ENCODE data around the gene PDCD4. TPM values are rescaled to one million over a fixed set of nuclear protein-coding genes. Genes with fewer than 3 reads are reported as not detected.

PDCD4 gene
- total and polyA plus RNA-seq, 4 donors, result 14.7 to 94.4 (median 25.1) TPM

DNA sequence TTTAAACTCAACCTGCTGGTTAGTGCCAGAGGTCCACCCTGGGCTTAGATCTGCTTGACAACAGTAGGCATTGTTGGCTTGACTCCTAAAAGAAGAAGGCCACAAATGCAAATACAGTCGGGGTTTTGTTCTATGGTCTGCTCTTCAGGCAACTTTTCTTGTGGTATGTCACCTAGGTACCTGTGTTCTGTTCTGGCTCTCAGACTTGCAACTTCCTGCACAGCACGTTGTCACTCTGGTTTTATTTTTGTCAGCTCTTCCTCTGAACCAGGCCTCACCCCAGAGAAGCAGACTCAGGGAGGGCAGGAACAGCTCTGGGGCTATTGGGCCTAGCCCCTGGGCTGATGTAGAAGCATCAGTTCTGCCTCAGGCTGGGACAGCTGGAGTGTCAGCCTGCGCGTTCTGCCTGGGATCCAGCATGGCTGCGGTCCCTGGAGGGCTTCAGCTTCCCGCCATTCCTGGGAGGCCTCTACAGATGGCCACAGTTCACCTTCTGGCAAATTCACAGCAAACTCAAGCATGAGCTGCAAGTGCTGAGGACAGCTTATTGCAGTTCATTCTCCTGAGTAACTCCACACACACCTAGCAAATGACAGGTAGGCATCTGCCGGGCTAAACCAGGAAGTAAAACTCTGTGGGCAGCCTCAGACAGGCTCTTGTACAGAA, 11.0 kb upstream of the PDCD4 start:
- Histone ChIP-seq H3K36me3 (ENCODE audit: control insufficient read depth in 4 of 4, insufficient read depth in 3 of 4, low read depth in 1 of 4, low read length in 3 of 4) (no peaks in the 10 kb centered on the region), H3K9ac (ENCODE audit: low read depth in 1 of 2, low read length in 2 of 2) (peak overlapping the region in 1 of 2 donors; percentile 50)

DNA sequence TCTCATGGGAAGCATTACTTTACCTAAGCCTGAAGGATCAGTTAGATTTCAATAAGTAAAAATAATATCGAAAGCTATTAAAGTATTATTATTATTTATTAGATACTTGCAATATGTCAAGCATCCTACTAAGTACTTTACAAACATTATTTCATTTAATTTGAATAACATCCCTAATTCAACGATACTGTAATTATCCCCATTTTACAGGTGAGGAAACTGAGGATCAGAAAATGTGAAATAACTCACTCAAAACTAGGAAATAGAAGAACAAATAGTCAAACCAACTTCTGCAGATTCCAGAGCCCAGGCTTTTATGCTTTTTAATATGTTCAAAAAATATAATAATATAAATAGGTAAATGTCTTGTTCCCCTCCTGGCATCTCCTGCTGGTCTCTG, 10.3 kb upstream of the PDCD4 start:
- no peaks in the 10 kb centered on the region for H3K9me3 ChIP-seq (ENCODE audit: control insufficient read depth in 4 of 4, low read length in 3 of 4)
- H3K36me3 ChIP-seq (ENCODE audit: control insufficient read depth in 4 of 4, insufficient read depth in 3 of 4, low read depth in 1 of 4, low read length in 3 of 4), result no peaks in the 10 kb centered on the region
- DNase-seq (ENCODE audit: low spot score), result no peak
- peaks cover 7 to 39% (median 23%) of the 10 kb centered on the region in 4 donors for H3K4me1 ChIP-seq (ENCODE audit: control insufficient read depth in 4 of 4, insufficient read depth in 4 of 4, low read length in 3 of 4)
- H3K27ac ChIP-seq (ENCODE audit: low read depth in 1 of 2, low read length in 2 of 2), result no peak overlapping the region
- WGBS, result 95% methylated on average over 2 of the region's 2 CpGs
- H3K9ac ChIP-seq (ENCODE audit: low read depth in 1 of 2, low read length in 2 of 2), result peak overlapping the region in 1 of 2 donors; percentile 1
- H3K4me3 ChIP-seq (ENCODE audit: low read depth in 1 of 3, low read length in 3 of 3), result no peak overlapping the region
- TF ChIP-seq JUND (IDR thresholded peaks at IDR 0.05) (no peak), NR2F2 (IDR thresholded peaks at IDR 0.05) (no peak), HNF4A (conservative IDR thresholded peaks at IDR 0.05) (no peak), HNF4G (IDR thresholded peaks at IDR 0.05) (no peak), RAD21 (IDR thresholded peaks at IDR 0.05) (no peak), EGR1 (IDR thresholded peaks at IDR 0.05; ENCODE audit: low read depth in 2 of 2) (no peak), FOXA2 (IDR thresholded peaks at IDR 0.05) (no peak)
- TF ChIP-seq, protein P1, sequence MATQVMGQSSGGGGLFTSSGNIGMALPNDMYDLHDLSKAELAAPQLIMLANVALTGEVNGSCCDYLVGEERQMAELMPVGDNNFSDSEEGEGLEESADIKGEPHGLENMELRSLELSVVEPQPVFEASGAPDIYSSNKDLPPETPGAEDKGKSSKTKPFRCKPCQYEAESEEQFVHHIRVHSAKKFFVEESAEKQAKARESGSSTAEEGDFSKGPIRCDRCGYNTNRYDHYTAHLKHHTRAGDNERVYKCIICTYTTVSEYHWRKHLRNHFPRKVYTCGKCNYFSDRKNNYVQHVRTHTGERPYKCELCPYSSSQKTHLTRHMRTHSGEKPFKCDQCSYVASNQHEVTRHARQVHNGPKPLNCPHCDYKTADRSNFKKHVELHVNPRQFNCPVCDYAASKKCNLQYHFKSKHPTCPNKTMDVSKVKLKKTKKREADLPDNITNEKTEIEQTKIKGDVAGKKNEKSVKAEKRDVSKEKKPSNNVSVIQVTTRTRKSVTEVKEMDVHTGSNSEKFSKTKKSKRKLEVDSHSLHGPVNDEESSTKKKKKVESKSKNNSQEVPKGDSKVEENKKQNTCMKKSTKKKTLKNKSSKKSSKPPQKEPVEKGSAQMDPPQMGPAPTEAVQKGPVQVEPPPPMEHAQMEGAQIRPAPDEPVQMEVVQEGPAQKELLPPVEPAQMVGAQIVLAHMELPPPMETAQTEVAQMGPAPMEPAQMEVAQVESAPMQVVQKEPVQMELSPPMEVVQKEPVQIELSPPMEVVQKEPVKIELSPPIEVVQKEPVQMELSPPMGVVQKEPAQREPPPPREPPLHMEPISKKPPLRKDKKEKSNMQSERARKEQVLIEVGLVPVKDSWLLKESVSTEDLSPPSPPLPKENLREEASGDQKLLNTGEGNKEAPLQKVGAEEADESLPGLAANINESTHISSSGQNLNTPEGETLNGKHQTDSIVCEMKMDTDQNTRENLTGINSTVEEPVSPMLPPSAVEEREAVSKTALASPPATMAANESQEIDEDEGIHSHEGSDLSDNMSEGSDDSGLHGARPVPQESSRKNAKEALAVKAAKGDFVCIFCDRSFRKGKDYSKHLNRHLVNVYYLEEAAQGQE (IDR thresholded peaks at IDR 0.05), result no peak
- TF ChIP-seq, protein P2, sequence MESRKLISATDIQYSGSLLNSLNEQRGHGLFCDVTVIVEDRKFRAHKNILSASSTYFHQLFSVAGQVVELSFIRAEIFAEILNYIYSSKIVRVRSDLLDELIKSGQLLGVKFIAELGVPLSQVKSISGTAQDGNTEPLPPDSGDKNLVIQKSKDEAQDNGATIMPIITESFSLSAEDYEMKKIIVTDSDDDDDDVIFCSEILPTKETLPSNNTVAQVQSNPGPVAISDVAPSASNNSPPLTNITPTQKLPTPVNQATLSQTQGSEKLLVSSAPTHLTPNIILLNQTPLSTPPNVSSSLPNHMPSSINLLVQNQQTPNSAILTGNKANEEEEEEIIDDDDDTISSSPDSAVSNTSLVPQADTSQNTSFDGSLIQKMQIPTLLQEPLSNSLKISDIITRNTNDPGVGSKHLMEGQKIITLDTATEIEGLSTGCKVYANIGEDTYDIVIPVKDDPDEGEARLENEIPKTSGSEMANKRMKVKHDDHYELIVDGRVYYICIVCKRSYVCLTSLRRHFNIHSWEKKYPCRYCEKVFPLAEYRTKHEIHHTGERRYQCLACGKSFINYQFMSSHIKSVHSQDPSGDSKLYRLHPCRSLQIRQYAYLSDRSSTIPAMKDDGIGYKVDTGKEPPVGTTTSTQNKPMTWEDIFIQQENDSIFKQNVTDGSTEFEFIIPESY (IDR thresholded peaks at IDR 0.05), result no peak
- TF ChIP-seq, protein P3, sequence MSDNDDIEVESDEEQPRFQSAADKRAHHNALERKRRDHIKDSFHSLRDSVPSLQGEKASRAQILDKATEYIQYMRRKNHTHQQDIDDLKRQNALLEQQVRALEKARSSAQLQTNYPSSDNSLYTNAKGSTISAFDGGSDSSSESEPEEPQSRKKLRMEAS (IDR thresholded peaks at IDR 0.05), result no peak
- H3K27me3 ChIP-seq (ENCODE audit: control insufficient read depth in 4 of 4, insufficient read depth in 4 of 4, low read length in 3 of 4), result no peaks in the 10 kb centered on the region

More for the DNA sequence above, 11.0 kb upstream of the PDCD4 start:
- 80% methylated on average over 7 of the region's 7 CpGs for WGBS
- no peaks in the 10 kb centered on the region for H3K27me3 ChIP-seq (ENCODE audit: control insufficient read depth in 4 of 4, insufficient read depth in 4 of 4, low read length in 3 of 4)
- TF ChIP-seq, protein P4, sequence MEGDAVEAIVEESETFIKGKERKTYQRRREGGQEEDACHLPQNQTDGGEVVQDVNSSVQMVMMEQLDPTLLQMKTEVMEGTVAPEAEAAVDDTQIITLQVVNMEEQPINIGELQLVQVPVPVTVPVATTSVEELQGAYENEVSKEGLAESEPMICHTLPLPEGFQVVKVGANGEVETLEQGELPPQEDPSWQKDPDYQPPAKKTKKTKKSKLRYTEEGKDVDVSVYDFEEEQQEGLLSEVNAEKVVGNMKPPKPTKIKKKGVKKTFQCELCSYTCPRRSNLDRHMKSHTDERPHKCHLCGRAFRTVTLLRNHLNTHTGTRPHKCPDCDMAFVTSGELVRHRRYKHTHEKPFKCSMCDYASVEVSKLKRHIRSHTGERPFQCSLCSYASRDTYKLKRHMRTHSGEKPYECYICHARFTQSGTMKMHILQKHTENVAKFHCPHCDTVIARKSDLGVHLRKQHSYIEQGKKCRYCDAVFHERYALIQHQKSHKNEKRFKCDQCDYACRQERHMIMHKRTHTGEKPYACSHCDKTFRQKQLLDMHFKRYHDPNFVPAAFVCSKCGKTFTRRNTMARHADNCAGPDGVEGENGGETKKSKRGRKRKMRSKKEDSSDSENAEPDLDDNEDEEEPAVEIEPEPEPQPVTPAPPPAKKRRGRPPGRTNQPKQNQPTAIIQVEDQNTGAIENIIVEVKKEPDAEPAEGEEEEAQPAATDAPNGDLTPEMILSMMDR (IDR thresholded peaks at IDR 0.05; ENCODE audit: low read depth, low read length, missing input control), result no peak
- TF ChIP-seq HNF4G (IDR thresholded peaks at IDR 0.05) (no peak), ATF3 (IDR thresholded peaks at IDR 0.05) (no peak), SP1 (IDR thresholded peaks at IDR 0.05) (no peak), FOXA2 (IDR thresholded peaks at IDR 0.05) (no peak), EGR1 (IDR thresholded peaks at IDR 0.05; ENCODE audit: low read depth in 2 of 2) (no peak)
- TF ChIP-seq, protein P2 (IDR thresholded peaks at IDR 0.05), result no peak
- TF ChIP-seq, protein P3 (IDR thresholded peaks at IDR 0.05), result no peak
- peaks cover 7 to 39% (median 23%) of the 10 kb centered on the region in 4 donors for H3K4me1 ChIP-seq (ENCODE audit: control insufficient read depth in 4 of 4, insufficient read depth in 4 of 4, low read length in 3 of 4)
- no peak for DNase-seq (ENCODE audit: low spot score)
- H3K27ac ChIP-seq (ENCODE audit: low read depth in 1 of 2, low read length in 2 of 2), result peak overlapping the region; percentile 56 to 58
- no peaks in the 10 kb centered on the region for H3K9me3 ChIP-seq (ENCODE audit: control insufficient read depth in 4 of 4, low read length in 3 of 4)
- no peak overlapping the region for H3K4me3 ChIP-seq (ENCODE audit: low read depth in 1 of 3, low read length in 3 of 3)

Measured in liver (tissue), 9 donors.